Measurements from ENCODE around the gene NEURL1.
A peak's percentile ranks its signal among the peaks of the same experiment; 100 is the strongest.

Gene NEURL1

GRCh38 chr10:103493362-103493915 lies at the start of gene NEURL1:
Gene NEURL1 (plus strand): TSS chr10:103493705. CDS start chr10:103494388, 683 bp downstream.
- peak; percentile 48 for DNase-seq

- DNase-seq, result no peak
These were observed 49.0 kb upstream of the NEURL1 start for GRCh38 chr10:103444478-103444877.

GRCh38 chr10:103445366-103445765 lies 48.1 kb upstream of the NEURL1 start:
- DNase-seq, result no peak

- no peak for DNase-seq
These were observed 47.5 kb upstream of the NEURL1 start for GRCh38 chr10:103445767-103446567.

- DNase-seq, result no peak
These were observed 46.3 kb upstream of the NEURL1 start for GRCh38 chr10:103447187-103447586.

- DNase-seq, result no peak
These were observed 44.8 kb upstream of the NEURL1 start for GRCh38 chr10:103448746-103449145.

- DNase-seq, result peak; percentile 16
These were observed 44.0 kb upstream of the NEURL1 start for GRCh38 chr10:103449208-103450144.

- no peak for DNase-seq
These were observed 43.3 kb upstream of the NEURL1 start for GRCh38 chr10:103450201-103450695.

GRCh38 chr10:103451091-103451813 lies 42.3 kb upstream of the NEURL1 start:
- peak; percentile 79 for DNase-seq

- peak; percentile 79 for DNase-seq
These were observed 41.5 kb upstream of the NEURL1 start, which contains the start of gene CALHM2 for GRCh38 chr10:103451831-103452505. Gene CALHM2 (minus strand): TSS chr10:103452370. CDS start chr10:103449941, 2,429 bp downstream.

- DNase-seq, result no peak
These were observed 40.8 kb upstream of the NEURL1 start for GRCh38 chr10:103452506-103453230.

- no peak for DNase-seq
These were observed 39.5 kb upstream of the NEURL1 start for GRCh38 chr10:103454026-103454425.

- DNase-seq, result no peak
These were observed 38.3 kb upstream of the NEURL1 start for GRCh38 chr10:103455235-103455634.

GRCh38 chr10:103456074-103456660 lies 37.3 kb upstream of the NEURL1 start:
- DNase-seq, result no peak

- DNase-seq, result no peak
These were observed 36.3 kb upstream of the NEURL1 start for GRCh38 chr10:103457176-103457712.

- DNase-seq, result no peak
These were observed 35.5 kb upstream of the NEURL1 start for GRCh38 chr10:103457896-103458583.

- DNase-seq, result peak; percentile 18
These were observed 34.8 kb upstream of the NEURL1 start, which contains the start of gene CALHM1 for GRCh38 chr10:103458720-103459119. Gene CALHM1 (minus strand): TSS chr10:103458900. CDS start chr10:103458751, 149 bp downstream.

- no peak for DNase-seq
These were observed 33.9 kb upstream of the NEURL1 start for GRCh38 chr10:103459615-103460014.

GRCh38 chr10:103463499-103463898 lies 30.0 kb upstream of the NEURL1 start:
- DNase-seq, result no peak

All from hematopoietic multipotent progenitor cell treated with erythropoietin and hydrocortisone succinate and interleukin-3 and kit ligand, for 4 days (in vitro differentiated cells).